GM18951 (cell line): Measurements from ENCODE around the gene SPATS2.
"Not testable (repeated sequence)": the region's sequence is repeated elsewhere in the genome, so short reads cannot be mapped to it uniquely, and the experiment has no call there.

Source experiments
- POLR2A ChIP-seq: IDR thresholded peaks from 4 replicates; pipeline ENCODE4 v1.6.1; 2011; ENCODE audit warnings: mild to moderate bottlenecking; ENCODE audit not compliant: insufficient read length, insufficient read depth; ENCODE audit errors: extremely low read depth
- in situ Hi-C: fragments of 300-500 bp; cut with MboI; formaldehyde crosslinking; loops from one replicate; pipeline ENCODE4 v1.12.0; 2022; ENCODE audit warnings: low sequenced_read_pairs, mixed read lengths, inconsistent platforms; ENCODE audit not compliant: unreplicated experiment

SPATS2 gene

GRCh38 chr12:49416892-49417291 lies 49.6 kb downstream of the SPATS2 start:
- in situ Hi-C loops, result no loop called here
- TF ChIP-seq POLR2A, result no peak

DNA sequence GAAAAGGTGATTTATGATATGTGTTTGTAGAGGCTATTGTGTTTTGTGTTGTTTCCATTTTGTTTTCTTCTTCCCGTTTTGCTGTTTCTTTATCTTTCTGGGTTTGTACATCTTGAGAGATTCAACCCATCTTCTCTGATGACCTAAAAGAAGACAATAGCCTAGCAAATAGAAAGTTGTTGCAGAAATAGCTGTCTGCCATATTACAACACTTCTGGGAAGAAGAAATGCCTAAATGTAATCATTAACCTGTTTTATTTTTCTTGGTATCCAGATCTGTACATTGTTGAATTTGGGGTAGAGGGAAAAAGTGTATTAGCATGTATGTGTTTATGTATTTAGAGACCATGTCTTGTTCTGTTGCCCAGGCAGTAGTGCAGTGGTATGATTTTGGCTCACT lies 50.3 kb downstream of the SPATS2 start:
- TF ChIP-seq POLR2A, result no peak
- in situ Hi-C loops, result no loop called here

DNA sequence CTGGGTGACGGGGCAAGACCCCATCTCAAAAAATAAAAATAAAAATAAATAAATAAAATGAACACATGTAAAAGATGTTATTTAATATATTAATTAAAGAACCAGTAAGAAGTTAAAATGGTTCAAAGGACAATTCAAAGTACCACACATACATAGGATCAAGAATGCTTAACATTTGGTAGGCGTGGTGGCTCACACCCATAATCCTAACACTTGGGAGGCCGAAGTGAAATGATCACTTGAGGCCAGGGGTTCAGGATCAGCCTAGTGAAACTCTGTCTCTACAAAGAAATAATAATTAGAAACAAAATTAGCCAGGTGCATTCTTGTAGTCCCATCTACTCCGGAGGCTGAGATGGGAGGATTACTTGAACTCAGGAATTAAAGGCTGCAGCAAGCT lies 53.3 kb downstream of the SPATS2 start:
- in situ Hi-C loops, result no loop called here
- TF ChIP-seq POLR2A, result no peak

GRCh38 chr12:49422114-49422513 lies 54.9 kb downstream of the SPATS2 start:
- no peak for TF ChIP-seq POLR2A
- in situ Hi-C loops, result no loop called here

- TF ChIP-seq POLR2A, result no peak
- in situ Hi-C loops, result no loop called here
Observed at GRCh38 chr12:49428793-49429192, 61.5 kb downstream of the SPATS2 start.

GRCh38 chr12:49432616-49433015 lies 65.4 kb downstream of the SPATS2 start:
- no peak for TF ChIP-seq POLR2A
- in situ Hi-C loops, result no loop called here

DNA sequence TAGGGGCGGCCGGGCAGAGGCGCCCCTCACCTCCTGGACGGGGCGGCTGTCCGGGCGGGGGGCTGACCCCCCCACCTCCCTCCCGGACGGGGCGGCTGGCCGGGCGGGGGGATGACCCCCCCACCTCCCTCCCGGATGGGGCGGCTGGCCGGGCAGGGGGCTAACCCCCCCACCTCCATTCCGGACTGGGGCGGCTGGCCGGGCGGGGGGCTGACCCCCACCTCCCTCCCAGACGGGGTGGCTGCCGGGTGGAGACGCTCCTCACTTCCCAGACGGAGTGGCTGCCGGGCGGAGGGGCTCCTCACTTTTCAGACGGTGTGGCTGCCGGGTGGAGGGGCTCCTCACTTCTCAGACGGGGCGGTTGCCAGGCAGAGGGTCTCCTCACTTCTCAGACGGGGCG lies 69.5 kb downstream of the SPATS2 start:
- in situ Hi-C loops, result not testable (repeated sequence)

- no peak for TF ChIP-seq POLR2A
- in situ Hi-C loops, result no loop called here
Observed at GRCh38 chr12:49439042-49439441, 71.8 kb downstream of the SPATS2 start.

DNA sequence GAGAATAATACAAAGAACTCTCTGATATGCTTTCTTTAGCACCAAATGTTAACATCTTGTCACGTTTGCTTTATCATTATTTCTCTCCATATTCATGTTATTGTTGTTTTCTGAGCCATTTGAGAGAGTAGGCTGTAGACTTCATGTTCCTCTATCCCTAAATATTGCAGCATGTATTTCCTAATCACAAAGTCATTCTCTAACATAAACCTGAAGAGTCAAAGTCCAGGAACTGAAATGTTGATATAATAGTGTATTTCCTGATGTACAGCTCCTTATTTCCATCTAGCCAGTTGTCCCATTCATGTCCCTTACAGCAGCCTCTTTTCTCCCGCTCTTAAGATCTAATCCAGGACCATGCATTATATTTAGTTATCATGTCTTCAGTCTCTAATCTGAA lies 72.8 kb downstream of the SPATS2 start:
- in situ Hi-C loops, result no loop called here
- TF ChIP-seq POLR2A, result no peak

GRCh38 chr12:49442915-49443314 lies 75.7 kb downstream of the SPATS2 start:
- in situ Hi-C loops, result no loop called here
- TF ChIP-seq POLR2A, result no peak

DNA sequence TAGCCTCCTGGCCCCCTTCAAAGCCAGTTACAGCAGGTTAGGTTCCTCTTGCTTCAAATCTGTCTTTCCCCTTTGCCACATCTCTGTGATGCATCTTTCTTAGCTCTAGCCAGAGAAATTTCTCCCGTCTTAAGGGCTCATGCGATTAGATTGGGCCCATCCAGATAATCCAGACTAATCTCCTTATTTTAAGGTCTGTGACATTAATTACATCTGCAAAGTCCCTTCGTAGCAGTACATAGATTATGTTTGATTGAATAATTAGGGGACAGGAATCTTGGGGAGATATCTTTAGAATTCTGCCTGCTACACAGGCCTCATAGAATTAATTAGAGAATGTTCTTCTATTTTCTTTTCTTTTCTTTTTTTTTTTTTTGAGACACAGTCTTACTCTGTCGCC lies 79.3 kb downstream of the SPATS2 start:
- TF ChIP-seq POLR2A, result no peak
- in situ Hi-C loops, result no loop called here

DNA sequence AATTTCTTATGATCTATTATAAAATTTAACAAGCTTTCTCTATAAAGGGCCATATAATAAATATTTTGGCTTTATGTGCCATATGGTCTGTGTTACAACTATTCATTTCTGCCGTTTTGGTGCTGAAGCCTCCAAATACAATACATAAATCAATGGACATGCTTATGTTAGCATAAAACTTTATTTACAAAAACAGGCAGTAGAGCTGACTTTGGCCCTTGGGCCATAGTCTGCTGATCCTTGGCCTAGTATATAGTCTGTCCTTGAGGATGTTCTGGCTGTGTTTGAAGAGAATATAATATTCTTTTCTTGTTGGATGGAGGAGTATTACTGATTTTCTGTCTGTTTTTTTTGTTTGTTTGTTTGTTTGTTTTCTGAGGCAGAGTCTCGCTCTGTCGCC lies 81.6 kb downstream of the SPATS2 start:
- in situ Hi-C loops, result no loop called here
- no peak for TF ChIP-seq POLR2A

DNA sequence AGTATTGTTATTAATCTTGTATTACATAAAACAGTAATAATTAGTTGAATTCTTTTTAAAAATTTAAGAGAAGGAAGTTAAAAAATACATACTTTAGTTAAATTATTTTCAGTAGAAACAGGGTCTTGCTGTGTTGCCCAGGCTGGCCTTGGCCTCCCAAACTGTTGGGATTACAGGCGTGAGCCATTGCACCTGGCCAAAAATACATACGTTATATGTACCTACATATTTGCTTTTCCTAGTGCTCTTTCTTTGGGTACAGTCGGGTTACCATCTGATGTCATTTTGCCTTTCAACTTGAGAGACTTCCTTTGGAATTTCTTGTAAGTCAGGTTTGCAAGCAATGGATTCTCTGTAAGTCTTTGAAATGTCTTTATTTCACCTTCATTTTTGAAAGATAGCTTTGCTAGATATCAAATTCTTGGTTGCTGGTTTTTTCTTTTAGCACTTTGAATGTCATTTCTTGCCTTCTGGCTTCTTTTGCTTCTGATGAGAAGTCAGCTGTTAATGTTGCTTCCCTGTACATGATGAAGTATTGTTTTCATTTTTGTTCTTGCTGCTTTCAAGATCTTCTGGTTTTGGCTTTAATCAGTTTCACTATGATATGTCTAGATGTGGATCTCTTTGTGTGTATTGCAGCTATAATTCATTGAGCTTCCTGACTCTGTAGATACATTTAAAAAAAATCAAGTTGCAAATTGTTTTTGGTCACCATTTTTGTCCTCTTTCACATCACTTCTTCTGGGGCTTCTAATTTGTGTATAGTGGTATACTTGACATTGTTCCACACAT lies 84.4 kb downstream of the SPATS2 start:
- no peak for TF ChIP-seq POLR2A
- in situ Hi-C loops, result no loop called here

DNA sequence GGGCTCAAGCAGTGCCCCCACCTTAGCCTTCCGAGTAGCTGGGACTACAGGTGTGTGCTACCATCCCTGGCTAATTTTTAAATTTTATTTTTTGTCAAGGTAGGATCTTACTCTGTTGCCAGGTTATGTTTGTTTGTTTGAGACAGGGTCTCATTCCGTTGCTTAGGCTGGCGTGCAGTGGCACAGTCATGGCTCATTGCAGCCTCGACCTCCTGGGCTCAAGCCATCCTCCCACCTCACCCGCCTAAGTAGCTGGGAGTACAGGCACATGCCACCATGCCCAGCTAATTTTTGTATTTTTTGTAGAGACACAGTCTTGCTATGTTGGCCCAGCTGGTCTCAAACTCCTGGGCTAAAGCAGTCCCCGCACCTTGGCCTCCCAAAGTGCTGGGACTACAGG lies 88.2 kb downstream of the SPATS2 start:
- TF ChIP-seq POLR2A, result no peak
- in situ Hi-C loops, result no loop called here
